Measurements from ENCODE around the gene LSM14A.
"Not testable (repeated sequence)": the region's sequence is repeated elsewhere in the genome, so short reads cannot be mapped to it uniquely, and the experiment has no call there.

LSM14A gene

GRCh38 chr19:34228762-34229161 is 56.5 kb downstream of the LSM14A start:
- DNase-seq (ENCODE audit: low read depth in 1 of 2, low spot score in 1 of 2) = no peak

- DNase-seq (ENCODE audit: low read depth in 1 of 2, low spot score in 1 of 2) = no peak
Observed at GRCh38 chr19:34229721-34230120, 57.4 kb downstream of the LSM14A start.

- no peak for DNase-seq (ENCODE audit: low read depth in 1 of 2, low spot score in 1 of 2)
Observed at GRCh38 chr19:34230820-34231219, 58.5 kb downstream of the LSM14A start.

GRCh38 chr19:34231439-34231838 is 59.1 kb downstream of the LSM14A start:
- DNase-seq (ENCODE audit: low read depth in 1 of 2, low spot score in 1 of 2) = no peak

- DNase-seq (ENCODE audit: low read depth in 1 of 2, low spot score in 1 of 2) = no peak
Observed at GRCh38 chr19:34232566-34233481, 60.5 kb downstream of the LSM14A start.

GRCh38 chr19:34235425-34235940 is 63.2 kb downstream of the LSM14A start:
- DNase-seq (ENCODE audit: low read depth in 1 of 2, low spot score in 1 of 2) = no peak

GRCh38 chr19:34236035-34236987 is 64.0 kb downstream of the LSM14A start:
- DNase-seq (ENCODE audit: low read depth in 1 of 2, low spot score in 1 of 2) = no peak

GRCh38 chr19:34237283-34237682 is 65.0 kb downstream of the LSM14A start:
- DNase-seq (ENCODE audit: low read depth in 1 of 2, low spot score in 1 of 2) = no peak

- no peak for DNase-seq (ENCODE audit: low read depth in 1 of 2, low spot score in 1 of 2)
Observed at GRCh38 chr19:34237939-34238338, 65.6 kb downstream of the LSM14A start.

GRCh38 chr19:34241513-34242337 is 69.4 kb downstream of the LSM14A start:
- DNase-seq (ENCODE audit: low read depth in 1 of 2, low spot score in 1 of 2) = no peak

GRCh38 chr19:34243138-34243875 is 71.0 kb downstream of the LSM14A start:
- not testable (repeated sequence) for DNase-seq (ENCODE audit: low read depth in 1 of 2, low spot score in 1 of 2)

GRCh38 chr19:34243876-34244578 is 71.7 kb downstream of the LSM14A start:
- no peak for DNase-seq (ENCODE audit: low read depth in 1 of 2, low spot score in 1 of 2)

- no peak for DNase-seq (ENCODE audit: low read depth in 1 of 2, low spot score in 1 of 2)
Observed at GRCh38 chr19:34244611-34245299, 72.5 kb downstream of the LSM14A start.

- no peak for DNase-seq (ENCODE audit: low read depth in 1 of 2, low spot score in 1 of 2)
Observed at GRCh38 chr19:34246340-34246739, 74.0 kb downstream of the LSM14A start.

- DNase-seq (ENCODE audit: low read depth in 1 of 2, low spot score in 1 of 2) = no peak
Observed at GRCh38 chr19:34248941-34249340, 76.6 kb downstream of the LSM14A start.

- DNase-seq (ENCODE audit: low read depth in 1 of 2, low spot score in 1 of 2) = not testable (repeated sequence)
Observed at GRCh38 chr19:34253167-34253566, 80.9 kb downstream of the LSM14A start.

GRCh38 chr19:34253681-34254045 is 81.4 kb downstream of the LSM14A start:
- not testable (repeated sequence) for DNase-seq (ENCODE audit: low read depth in 1 of 2, low spot score in 1 of 2)

- peak; percentile 67 to 80 for DNase-seq (ENCODE audit: low read depth in 1 of 2, low spot score in 1 of 2)
Observed at GRCh38 chr19:34254046-34254697, 81.9 kb downstream of the LSM14A start, which contains the start of gene GARRE1. Gene GARRE1 (plus strand): TSS chr19:34254554. CDS start chr19:34300474, 45,920 bp downstream.
